K562 (cell line): Measurements from ENCODE around the gene ERP44. TPM values are rescaled to one million over a fixed set of nuclear protein-coding genes. Genes with fewer than 3 reads are reported as not detected.

Experiments
- CBX3 ChIP-seq, 2 experiments: IDR thresholded peaks; 1 replicate in 1 of 2; 2 replicates in 1 of 2; pipeline ENCODE4 v1.6.1; 2012; ENCODE audit warnings: inconsistent platforms in 2 of 2, low read length in 2 of 2, borderline replicate concordance in 1 of 2, control low read depth in 1 of 2
- CSDE1 ChIP-seq, 2 experiments: fragments of 450-650 bp; IDR thresholded peaks; 2 replicates each; pipeline ENCODE4 v1.6.1; 2016; ENCODE audit warnings: mild to moderate bottlenecking in 1 of 2
- EP300 ChIP-seq: IDR thresholded peaks from 2 replicates; pipeline ENCODE4 v1.6.1; 2012; ENCODE audit warnings: low read length, improper control_type of control experiment
- EZH2 ChIP-seq: IDR thresholded peaks from 2 replicates; pipeline ENCODE4 v1.6.1; 2012; ENCODE audit warnings: low read depth, mild to moderate bottlenecking, inconsistent platforms, low read length, borderline replicate concordance
- GATA2 ChIP-seq: sonication (generic); formaldehyde crosslinking; IDR thresholded peaks from 2 replicates; pipeline ENCODE4 v1.4.0; 2020; ENCODE audit warnings: mild to moderate bottlenecking, missing genetic modification reagents
- MAZ ChIP-seq, 2 experiments: fragments of 450-650 bp in 1 of 2; sonication (generic) in 1 of 2; formaldehyde crosslinking; IDR thresholded peaks in 1 of 2; conservative IDR thresholded peaks in 1 of 2; 2 replicates each; pipeline versions ENCODE4 v1.4.0 to v1.5.0; 2020; ENCODE audit warnings: mild to moderate bottlenecking in 1 of 2, missing genetic modification reagents in 1 of 2
- MCM2 ChIP-seq: fragments of 450-650 bp; IDR thresholded peaks from 2 replicates; pipeline ENCODE4 v1.6.1; 2017; ENCODE audit warnings: low read depth, mild to moderate bottlenecking
- MEIS2 ChIP-seq: fragments of 450-650 bp; IDR thresholded peaks from 2 replicates; pipeline ENCODE4 v1.6.1; 2014; ENCODE audit warnings: mild to moderate bottlenecking; ENCODE audit not compliant: partially characterized antibody
- NCOA1 ChIP-seq: fragments of 450-650 bp; IDR thresholded peaks from 2 replicates; pipeline ENCODE4 v1.6.1; 2016; ENCODE audit warnings: low read depth
- NFE2 ChIP-seq: IDR thresholded peaks from 2 replicates; pipeline ENCODE4 v1.6.1; 2014; ENCODE audit warnings: antibody characterized with exemption, low read depth
- SMARCA5 ChIP-seq: fragments of 450-650 bp; IDR thresholded peaks from 2 replicates; pipeline ENCODE4 v1.6.1; 2016
- STAT5B ChIP-seq: fragments of 250-450 bp; sonication (Bioruptor Pico); IDR thresholded peaks from 2 replicates; pipeline ENCODE4 v1.8.0; 2021; ENCODE audit warnings: mild to moderate bottlenecking, inconsistent platforms
- TAL1 ChIP-seq: fragments of 450-650 bp; IDR thresholded peaks from 2 replicates; pipeline ENCODE4 v1.6.1; 2016; ENCODE audit warnings: mild to moderate bottlenecking
- TBP ChIP-seq: optimal IDR thresholded peaks from 2 replicates; pipeline ENCODE3; 2011; ENCODE audit warnings: low read depth, low read length, improper control_type of control experiment
- TCF3 ChIP-seq: sonication (generic); formaldehyde crosslinking; IDR thresholded peaks from 2 replicates; pipeline ENCODE4 v1.4.0; 2020; ENCODE audit warnings: mild to moderate bottlenecking, missing genetic modification reagents
- U2AF2 ChIP-seq: fragments of 200-400 bp; formaldehyde crosslinking; optimal IDR thresholded peaks from 2 replicates; pipeline ENCODE3; 2017; ENCODE audit warnings: low read depth, mild to moderate bottlenecking, low read length
- XRCC4 ChIP-seq: IDR thresholded peaks from one replicate; pipeline ENCODE4 v1.6.1; 2011; ENCODE audit not compliant: insufficient read depth, insufficient read length; ENCODE audit errors: extremely low read depth
- ZNF23 ChIP-seq: fragments of 250-450 bp; sonication (Bioruptor Pico); IDR thresholded peaks from 2 replicates; pipeline ENCODE4 v1.4.0; 2020; ENCODE audit warnings: mild to moderate bottlenecking
- ZNF263 ChIP-seq: sonication (generic); formaldehyde crosslinking; IDR thresholded peaks from 2 replicates; pipeline ENCODE4 v1.8.0; 2022; ENCODE audit warnings: mild to moderate bottlenecking, missing genetic modification reagents, borderline replicate concordance
- ZNF436 ChIP-seq: fragments of 250-450, 450-650 bp; sonication (Bioruptor Pico); formaldehyde crosslinking; IDR thresholded peaks from 2 replicates; pipeline ENCODE4 v1.7.0; 2020; ENCODE audit warnings: mild to moderate bottlenecking
- ZNF696 ChIP-seq: fragments of 250-450 bp; sonication (Bioruptor Pico); conservative IDR thresholded peaks from 2 replicates; pipeline ENCODE4 v1.4.0; 2020; ENCODE audit warnings: mild to moderate bottlenecking, moderate library complexity
- ZNF764 ChIP-seq: fragments of 250-450 bp; sonication (Bioruptor Pico); IDR thresholded peaks from 2 replicates; pipeline ENCODE4 v1.4.0; 2020; ENCODE audit warnings: low read depth, mild to moderate bottlenecking, moderate library complexity
- polyA plus RNA-seq, 8 experiments: library from polyadenylated mRNA; depleted of rRNA in 4 of 8; stranded (reverse) in 5 of 8; unstranded in 3 of 8; fragments of >200 nt; fragmentation: Nextera tagmentation in 2 of 8; fragmentation: Illumina TruSeq in 1 of 8; extraction: Ambion mirVana in 2 of 8; extraction: Trizol in 1 of 8; gene quantifications; 2 replicates each; pipeline versions ENCODE4 v1.2.1 to v1.2.3, GENCODE V29; 2011 to 2014; ENCODE audit warnings: inconsistent platforms in 1 of 8, missing spikeins in 1 of 8
- total RNA-seq, 7 experiments: library from RNA; depleted of rRNA in 6 of 7; stranded (reverse); fragments of >200 nt in 6 of 7; fragmentation: Illumina TruSeq in 2 of 7; extraction: Trizol in 2 of 7; gene quantifications; 2 replicates each; pipeline versions ENCODE4 v1.2.1 to v1.2.3, GENCODE V29; 2011 to 2021; ENCODE audit warnings: low replicate concordance in 1 of 7
- TF ChIP-seq, protein P1 (sequence below): fragments of 450-650 bp; IDR thresholded peaks from 2 replicates; pipeline ENCODE4 v1.6.1; 2016; ENCODE audit warnings: low read depth

ERP44 gene
- total and polyA plus RNA-seq, 9 of the 15 experiments (the other 6 are each of a cell fraction or from before 2014, with no cell fraction given): 9.2 to 23.4 (median 13.6) TPM

DNA sequence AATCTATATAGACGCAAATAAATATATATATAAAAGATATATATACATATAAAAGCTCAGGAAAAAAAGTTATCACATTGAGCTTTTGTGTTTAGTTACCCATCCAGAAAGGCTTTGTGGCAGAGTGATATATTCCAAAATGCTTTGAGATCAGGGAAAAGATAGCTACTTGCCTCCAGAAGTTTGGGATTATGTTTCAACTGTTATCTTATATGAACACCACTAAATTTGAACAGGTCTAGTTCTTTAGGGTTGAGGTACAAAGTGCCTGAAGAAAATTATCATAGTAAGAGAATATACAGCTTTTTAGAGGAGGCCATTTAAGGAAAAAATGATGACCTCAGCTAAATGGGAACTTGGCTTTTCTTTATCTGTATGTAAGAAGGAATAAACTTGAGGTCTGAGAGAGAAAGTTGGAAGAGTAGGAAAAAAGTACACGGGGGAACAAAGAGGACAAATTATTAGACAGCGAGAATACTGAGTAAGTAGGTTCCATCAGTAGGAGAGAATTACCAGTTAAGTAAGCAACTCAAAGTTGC lies 2.4 kb downstream of the ERP44 start (continued):
- TF ChIP-seq, protein P1, sequence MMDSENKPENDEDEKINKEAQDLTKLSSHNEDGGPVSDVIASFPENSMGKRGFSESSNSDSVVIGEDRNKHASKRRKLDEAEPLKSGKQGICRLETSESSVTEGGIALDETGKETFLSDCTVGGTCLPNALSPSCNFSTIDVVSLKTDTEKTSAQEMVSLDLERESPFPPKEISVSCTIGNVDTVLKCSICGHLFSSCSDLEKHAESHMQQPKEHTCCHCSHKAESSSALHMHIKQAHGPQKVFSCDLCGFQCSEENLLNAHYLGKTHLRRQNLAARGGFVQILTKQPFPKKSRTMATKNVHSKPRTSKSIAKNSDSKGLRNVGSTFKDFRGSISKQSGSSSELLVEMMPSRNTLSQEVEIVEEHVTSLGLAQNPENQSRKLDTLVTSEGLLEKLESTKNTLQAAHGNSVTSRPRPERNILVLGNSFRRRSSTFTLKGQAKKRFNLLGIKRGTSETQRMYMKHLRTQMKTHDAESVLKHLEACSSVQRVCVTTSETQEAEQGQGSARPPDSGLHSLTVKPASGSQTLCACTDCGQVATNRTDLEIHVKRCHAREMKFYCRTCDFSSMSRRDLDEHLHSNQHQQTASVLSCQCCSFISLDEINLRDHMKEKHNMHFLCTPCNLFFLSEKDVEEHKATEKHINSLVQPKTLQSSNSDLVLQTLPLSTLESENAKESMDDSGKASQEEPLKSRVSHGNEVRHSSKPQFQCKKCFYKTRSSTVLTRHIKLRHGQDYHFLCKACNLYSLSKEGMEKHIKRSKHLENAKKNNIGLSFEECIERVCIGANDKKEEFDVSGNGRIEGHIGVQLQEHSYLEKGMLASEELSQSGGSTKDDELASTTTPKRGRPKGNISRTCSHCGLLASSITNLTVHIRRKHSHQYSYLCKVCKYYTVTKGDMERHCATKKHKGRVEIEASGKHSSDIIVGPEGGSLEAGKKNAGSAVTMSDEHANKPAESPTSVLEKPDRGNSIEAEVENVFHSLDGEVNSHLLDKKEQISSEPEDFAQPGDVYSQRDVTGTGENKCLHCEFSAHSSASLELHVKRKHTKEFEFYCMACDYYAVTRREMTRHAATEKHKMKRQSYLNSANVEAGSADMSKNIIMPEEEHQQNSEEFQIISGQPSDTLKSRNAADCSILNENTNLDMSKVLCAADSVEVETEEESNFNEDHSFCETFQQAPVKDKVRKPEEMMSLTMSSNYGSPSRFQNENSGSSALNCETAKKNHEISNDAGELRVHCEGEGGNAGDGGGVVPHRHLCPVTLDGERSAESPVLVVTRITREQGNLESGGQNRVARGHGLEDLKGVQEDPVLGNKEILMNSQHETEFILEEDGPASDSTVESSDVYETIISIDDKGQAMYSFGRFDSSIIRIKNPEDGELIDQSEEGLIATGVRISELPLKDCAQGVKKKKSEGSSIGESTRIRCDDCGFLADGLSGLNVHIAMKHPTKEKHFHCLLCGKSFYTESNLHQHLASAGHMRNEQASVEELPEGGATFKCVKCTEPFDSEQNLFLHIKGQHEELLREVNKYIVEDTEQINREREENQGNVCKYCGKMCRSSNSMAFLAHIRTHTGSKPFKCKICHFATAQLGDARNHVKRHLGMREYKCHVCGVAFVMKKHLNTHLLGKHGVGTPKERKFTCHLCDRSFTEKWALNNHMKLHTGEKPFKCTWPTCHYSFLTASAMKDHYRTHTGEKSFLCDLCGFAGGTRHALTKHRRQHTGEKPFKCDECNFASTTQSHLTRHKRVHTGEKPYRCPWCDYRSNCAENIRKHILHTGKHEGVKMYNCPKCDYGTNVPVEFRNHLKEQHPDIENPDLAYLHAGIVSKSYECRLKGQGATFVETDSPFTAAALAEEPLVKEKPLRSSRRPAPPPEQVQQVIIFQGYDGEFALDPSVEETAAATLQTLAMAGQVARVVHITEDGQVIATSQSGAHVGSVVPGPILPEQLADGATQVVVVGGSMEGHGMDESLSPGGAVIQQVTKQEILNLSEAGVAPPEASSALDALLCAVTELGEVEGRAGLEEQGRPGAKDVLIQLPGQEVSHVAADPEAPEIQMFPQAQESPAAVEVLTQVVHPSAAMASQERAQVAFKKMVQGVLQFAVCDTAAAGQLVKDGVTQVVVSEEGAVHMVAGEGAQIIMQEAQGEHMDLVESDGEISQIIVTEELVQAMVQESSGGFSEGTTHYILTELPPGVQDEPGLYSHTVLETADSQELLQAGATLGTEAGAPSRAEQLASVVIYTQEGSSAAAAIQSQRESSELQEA: no peak
- TF ChIP-seq CSDE1 (IDR thresholded peaks at IDR 0.05): no peak
- TF ChIP-seq SMARCA5: no peak
- TF ChIP-seq EP300: no peak
- TF ChIP-seq MAZ (CRISPR knock-in tag; conservative IDR thresholded peaks at IDR 0.05 in 1 of 2, IDR thresholded peaks at IDR 0.05 in 1 of 2): no peak
- no peak for TF ChIP-seq ZNF696 (CRISPR knock-in tag)
- no peak for TF ChIP-seq GATA2 (CRISPR knock-in tag)
- peak; percentile 26 for TF ChIP-seq MEIS2
- no peak for TF ChIP-seq EZH2
- TF ChIP-seq TBP: no peak
- TF ChIP-seq ZNF263 (CRISPR knock-in tag): no peak
- no peak for TF ChIP-seq MCM2
- TF ChIP-seq U2AF2: no peak
- no peak for TF ChIP-seq CBX3 (IDR thresholded peaks at IDR 0.05; ENCODE audit: borderline replicate concordance in 1 of 2, low read length in 2 of 2)
- TF ChIP-seq ZNF23 (CRISPR knock-in tag): no peak
- no peak for TF ChIP-seq STAT5B (CRISPR knock-in tag)
- TF ChIP-seq NCOA1: no peak
- 0 out of 2 replicates have a peak, but pooled peaks have one; percentile 7 for TF ChIP-seq TAL1
- peak; percentile 36; the same call in 1 of the 2 replicates for TF ChIP-seq TCF3
- no peak for TF ChIP-seq ZNF436
- no peak for TF ChIP-seq XRCC4
- TF ChIP-seq ZNF764: no peak
- no peak for TF ChIP-seq NFE2
